Retinal pigment epithelial cell (primary cell): ENCODE measurements around the gene COL4A5.
A peak's percentile ranks its signal among the peaks of the same experiment; 100 is the strongest.

Experiments
- DNase-seq: peaks from one replicate; pipeline ENCODE4 v3.0.0-alpha.2; 2010; ENCODE audit warnings: low read depth
- H3K4me3 ChIP-seq: 2 replicates; pipeline ENCODE4 v1.5.1; 2011; ENCODE audit warnings: mild to moderate bottlenecking, low read length, control low read depth, moderate library complexity
- CTCF ChIP-seq: conservative IDR thresholded peaks from 2 replicates; pipeline ENCODE4 v1.5.1; 2011; ENCODE audit warnings: low read depth, low read length, control low read depth, inconsistent platforms

Gene COL4A5

GRCh38 chrX:108494406-108495090 is 54.9 kb downstream of the COL4A5 start:
- no peak overlapping the region for H3K4me3 ChIP-seq
- DNase-seq, result no peak
- no peak for TF ChIP-seq CTCF

- no peak for DNase-seq
- no peak for TF ChIP-seq CTCF
- H3K4me3 ChIP-seq, result no peak overlapping the region
These were observed 72.1 kb downstream of the COL4A5 start for GRCh38 chrX:108511721-108512120.

- H3K4me3 ChIP-seq, result no peak overlapping the region
- peak; percentile 24 for DNase-seq
- TF ChIP-seq CTCF, result no peak
These were observed 76.5 kb downstream of the COL4A5 start for GRCh38 chrX:108516184-108516583.

- no peak for TF ChIP-seq CTCF
- DNase-seq, result no peak
- no peak overlapping the region for H3K4me3 ChIP-seq
These were observed 88.1 kb downstream of the COL4A5 start for GRCh38 chrX:108527724-108528123.

- TF ChIP-seq CTCF, result peak; percentile 67
- no peak for DNase-seq
- no peak overlapping the region for H3K4me3 ChIP-seq
These were observed 97.4 kb downstream of the COL4A5 start for GRCh38 chrX:108537005-108537404.

- no peak for DNase-seq
- no peak for TF ChIP-seq CTCF
- no peak overlapping the region for H3K4me3 ChIP-seq
These were observed 101.6 kb downstream of the COL4A5 start for GRCh38 chrX:108541286-108541685.

- TF ChIP-seq CTCF, result no peak
- H3K4me3 ChIP-seq, result no peak overlapping the region
These were observed 117.9 kb downstream of the COL4A5 start for GRCh38 chrX:108557580-108557979.

More at GRCh38 chrX:108557580-108557979, 117.9 kb downstream of the COL4A5 start:
- no peak for DNase-seq
